GM23338 (cell line): Measurements from ENCODE around the gene CTNNA3. TPM values are rescaled to one million over a fixed set of nuclear protein-coding genes. Genes with fewer than 3 reads are reported as not detected.

ENCODE experiments used
- ATAC-seq: fragments of 200-7000 bp; cut with Tn5 transposase; 3 replicates; pipeline ENCODE4 v1.9.1; 2020
- DNase-seq: peaks from one replicate; pipeline ENCODE4 v3.0.0-alpha.2; 2015; ENCODE audit warnings: low spot score
- H2AFZ ChIP-seq: fragments of 200-600 bp; sonication (generic); 2 replicates; pipeline ENCODE4 v1.8.0; 2016; ENCODE audit warnings: antibody characterized with exemption, mild to moderate bottlenecking, moderate library complexity
- H3F3A ChIP-seq: fragments of 200-600 bp; sonication (generic); replicated peaks from 2 replicates; pipeline ENCODE4 v1.8.0; 2017; ENCODE audit warnings: antibody characterized with exemption, mixed run types, low read depth
- H3K27ac ChIP-seq: fragments of 200-600 bp; sonication (generic); 2 replicates; pipeline ENCODE4 v1.6.1; 2016; ENCODE audit warnings: low read depth
- H3K27me3 ChIP-seq: fragments of 200-600 bp; sonication (generic); 2 replicates; pipeline ENCODE4 v1.8.0; 2016; ENCODE audit warnings: mild to moderate bottlenecking, mixed run types, moderate library complexity; ENCODE audit not compliant: insufficient read depth
- H3K36me3 ChIP-seq: fragments of 200-600 bp; sonication (generic); 2 replicates; pipeline ENCODE4 v1.8.0; 2016; ENCODE audit warnings: mild to moderate bottlenecking; ENCODE audit not compliant: insufficient read depth
- H3K4me1 ChIP-seq: fragments of 200-600 bp; sonication (generic); 2 replicates; pipeline ENCODE4 v1.8.0; 2016; ENCODE audit warnings: mild to moderate bottlenecking, moderate library complexity; ENCODE audit not compliant: insufficient read depth
- H3K4me2 ChIP-seq: fragments of 200-600 bp; sonication (generic); 2 replicates; pipeline ENCODE4 v1.7.1; 2017; ENCODE audit warnings: mixed run types
- H3K4me3 ChIP-seq: fragments of 200-600 bp; sonication (generic); 2 replicates; pipeline ENCODE4 v1.6.1; 2016; ENCODE audit warnings: mixed run types
- H3K79me2 ChIP-seq: fragments of 200-600 bp; sonication (generic); replicated peaks from 2 replicates; pipeline ENCODE4 v1.8.0; 2017; ENCODE audit warnings: mild to moderate bottlenecking; ENCODE audit not compliant: insufficient read depth
- H3K9me2 ChIP-seq: fragments of 200-600 bp; sonication (generic); 2 replicates; pipeline ENCODE4 v1.8.0; 2017; ENCODE audit not compliant: insufficient read depth
- H4K20me1 ChIP-seq: fragments of 200-600 bp; sonication (generic); replicated peaks from 2 replicates; pipeline ENCODE4 v1.8.0; 2017; ENCODE audit warnings: mild to moderate bottlenecking; ENCODE audit not compliant: insufficient read depth
- H3K27ac Mint-ChIP-seq: 2 replicates; pipeline ENCODE4 v1.8.0; 2020; ENCODE audit warnings: inconsistent platforms, mild to moderate bottlenecking, moderate library complexity, mixed read lengths
- H3K27me3 Mint-ChIP-seq: 3 replicates; pipeline ENCODE4 v1.8.0; 2022; ENCODE audit warnings: low read depth, mild to moderate bottlenecking, moderate library complexity, mixed read lengths, inconsistent platforms; ENCODE audit not compliant: insufficient read depth, poor library complexity
- H3K36me3 Mint-ChIP-seq: 3 replicates; pipeline ENCODE4 v1.8.0; 2021; ENCODE audit warnings: low read depth, mild to moderate bottlenecking, inconsistent platforms, moderate library complexity, mixed read lengths
- H3K4me1 Mint-ChIP-seq: 3 replicates; pipeline ENCODE4 v1.8.0; 2020; ENCODE audit warnings: mild to moderate bottlenecking, inconsistent platforms, mixed read lengths
- H3K4me3 Mint-ChIP-seq: 3 replicates; pipeline ENCODE4 v1.8.0; 2021; ENCODE audit warnings: moderate library complexity, mild to moderate bottlenecking, inconsistent platforms, mixed read lengths
- H3K9me3 Mint-ChIP-seq: 3 replicates; pipeline ENCODE4 v1.8.0; 2020; ENCODE audit warnings: moderate library complexity, mild to moderate bottlenecking, inconsistent platforms, mixed read lengths
- CREB1 ChIP-seq: fragments of 250-450 bp; sonication (Bioruptor Pico); IDR thresholded peaks from 2 replicates; pipeline ENCODE4 v1.5.0; 2020; ENCODE audit warnings: low read depth, mild to moderate bottlenecking, moderate library complexity
- EZH2 ChIP-seq: fragments of 200-600 bp; sonication (generic); IDR thresholded peaks from one replicate; pipeline ENCODE4 v1.8.0; 2017; ENCODE audit warnings: antibody characterized with exemption, mild to moderate bottlenecking, low read depth; ENCODE audit not compliant: unreplicated experiment
- EZH2phosphoT487 ChIP-seq: fragments of 200-600 bp; sonication (generic); IDR thresholded peaks from one replicate; pipeline ENCODE4 v1.8.1; 2018; ENCODE audit warnings: antibody characterized with exemption; ENCODE audit not compliant: unreplicated experiment
- JUNB ChIP-seq: IDR thresholded peaks from one replicate; pipeline ENCODE4 v1.6.1; 2016; ENCODE audit warnings: antibody characterized with exemption; ENCODE audit not compliant: unreplicated experiment
- NANOG ChIP-seq: IDR thresholded peaks from 2 replicates; pipeline ENCODE4 v1.6.1; 2016; ENCODE audit warnings: antibody characterized with exemption, borderline replicate concordance
- POLR2AphosphoS5 ChIP-seq: IDR thresholded peaks from 2 replicates; pipeline ENCODE4 v1.6.1; 2016; ENCODE audit warnings: antibody characterized with exemption, low read depth
- STAT1 ChIP-seq: IDR thresholded peaks from one replicate; pipeline ENCODE4 v1.6.1; 2016; ENCODE audit warnings: antibody characterized with exemption; ENCODE audit not compliant: unreplicated experiment
- ZNF114 ChIP-seq: fragments of 250-450 bp; sonication (Bioruptor Pico); IDR thresholded peaks from 2 replicates; pipeline ENCODE4 v1.5.0; 2020; ENCODE audit warnings: mild to moderate bottlenecking, moderate library complexity
- ZNF331 ChIP-seq: fragments of 250-450 bp; sonication (Bioruptor Pico); IDR thresholded peaks from 2 replicates; pipeline ENCODE4 v1.5.0; 2020; ENCODE audit warnings: low read depth, mild to moderate bottlenecking, moderate library complexity
- polyA plus RNA-seq: library from polyadenylated mRNA; unstranded; fragments of >200 nt; fragmentation: Nextera tagmentation; extraction: Ambion mirVana; gene quantifications from 2 replicates; pipeline ENCODE4 v1.2.1, GENCODE V29; 2016
- total RNA-seq: library from RNA; depleted of rRNA; stranded (reverse); fragments of >200 nt; shearing (Covaris generic); gene quantifications from 2 replicates; pipeline ENCODE4 v1.2.3, GENCODE V29; 2014
- TF ChIP-seq, protein P1 (sequence below): IDR thresholded peaks from 2 replicates; pipeline ENCODE4 v1.6.1; 2016; ENCODE audit warnings: antibody characterized with exemption
- TF ChIP-seq, protein P2 (sequence below), 2 experiments: fragments of 200-600 bp in 1 of 2; sonication (generic) in 1 of 2; conservative IDR thresholded peaks; 2 replicates each; pipeline versions ENCODE4 v1.5.1 to v1.6.1; 2016 to 2017; ENCODE audit warnings: antibody characterized with exemption in 2 of 2, low read depth in 2 of 2, mild to moderate bottlenecking in 2 of 2, moderate library complexity in 1 of 2
- TF ChIP-seq, protein P3 (sequence below): IDR thresholded peaks from one replicate; pipeline ENCODE4 v1.6.1; 2018; ENCODE audit warnings: antibody characterized with exemption; ENCODE audit not compliant: unreplicated experiment
- TF ChIP-seq, protein P4 (sequence below): fragments of 250-450 bp; sonication (Bioruptor Pico); IDR thresholded peaks from 2 replicates; pipeline ENCODE4 v1.5.0; 2020; ENCODE audit warnings: mild to moderate bottlenecking, moderate library complexity

The CTNNA3 gene
- total and polyA plus RNA-seq, 2 experiments from 2014 or later, result 0.71 to 3.3 TPM

DNA sequence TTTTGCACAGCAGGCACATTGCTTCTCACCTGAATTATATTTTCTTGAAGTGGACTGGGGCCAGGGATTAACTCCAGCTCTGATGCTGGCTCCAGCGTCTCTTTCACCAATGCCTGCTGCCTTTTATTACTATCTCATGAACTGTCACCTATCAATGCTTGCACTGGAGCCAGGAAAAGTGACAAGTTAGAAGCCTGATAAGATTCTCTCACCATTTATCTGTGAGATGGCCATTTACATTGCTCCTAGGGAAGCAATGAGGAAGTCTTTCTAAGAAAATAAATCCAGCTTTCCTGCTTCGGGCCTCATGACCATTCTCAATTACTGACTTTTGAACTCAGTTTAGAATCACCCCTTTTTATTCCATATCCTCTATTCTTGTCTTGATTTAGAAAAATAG is 818.6 kb downstream of the CTNNA3 start:
- Histone ChIP-seq H3K27me3 (no peaks in the 10 kb centered on the region), H3K79me2 (no peaks in the 10 kb centered on the region), H3K9me2 (no peaks in the 10 kb centered on the region), H3F3A (no peaks in the 10 kb centered on the region), H2AFZ (no peak overlapping the region), H3K4me1 (0 out of 2 replicates have a peak, but pooled peaks cover 4% of the 10 kb centered on the region), H3K27ac (no peak overlapping the region), H3K4me3 (no peak overlapping the region), H4K20me1 (no peaks in the 10 kb centered on the region), H3K36me3 (no peaks in the 10 kb centered on the region), H3K4me2 (no peak overlapping the region)
- ATAC-seq, result no peak
- Mint-ChIP-seq H3K4me1 (no peaks in the 10 kb centered on the region; the same call in 1 of the 3 replicates), H3K36me3 (no peaks in the 10 kb centered on the region), H3K9me3 (no peaks in the 10 kb centered on the region), H3K4me3 (no peak overlapping the region), H3K27ac (no peak overlapping the region), H3K27me3 (no peaks in the 10 kb centered on the region)
- TF ChIP-seq POLR2AphosphoS5, result no peak
- TF ChIP-seq, protein P1, sequence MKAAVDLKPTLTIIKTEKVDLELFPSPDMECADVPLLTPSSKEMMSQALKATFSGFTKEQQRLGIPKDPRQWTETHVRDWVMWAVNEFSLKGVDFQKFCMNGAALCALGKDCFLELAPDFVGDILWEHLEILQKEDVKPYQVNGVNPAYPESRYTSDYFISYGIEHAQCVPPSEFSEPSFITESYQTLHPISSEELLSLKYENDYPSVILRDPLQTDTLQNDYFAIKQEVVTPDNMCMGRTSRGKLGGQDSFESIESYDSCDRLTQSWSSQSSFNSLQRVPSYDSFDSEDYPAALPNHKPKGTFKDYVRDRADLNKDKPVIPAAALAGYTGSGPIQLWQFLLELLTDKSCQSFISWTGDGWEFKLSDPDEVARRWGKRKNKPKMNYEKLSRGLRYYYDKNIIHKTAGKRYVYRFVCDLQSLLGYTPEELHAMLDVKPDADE, result no peak
- no peak for TF ChIP-seq ZNF331 (CRISPR knock-in tag)
- TF ChIP-seq EZH2, result no peak
- TF ChIP-seq ZNF114 (CRISPR knock-in tag), result no peak
- TF ChIP-seq EZH2phosphoT487, result no peak
- TF ChIP-seq, protein P2, sequence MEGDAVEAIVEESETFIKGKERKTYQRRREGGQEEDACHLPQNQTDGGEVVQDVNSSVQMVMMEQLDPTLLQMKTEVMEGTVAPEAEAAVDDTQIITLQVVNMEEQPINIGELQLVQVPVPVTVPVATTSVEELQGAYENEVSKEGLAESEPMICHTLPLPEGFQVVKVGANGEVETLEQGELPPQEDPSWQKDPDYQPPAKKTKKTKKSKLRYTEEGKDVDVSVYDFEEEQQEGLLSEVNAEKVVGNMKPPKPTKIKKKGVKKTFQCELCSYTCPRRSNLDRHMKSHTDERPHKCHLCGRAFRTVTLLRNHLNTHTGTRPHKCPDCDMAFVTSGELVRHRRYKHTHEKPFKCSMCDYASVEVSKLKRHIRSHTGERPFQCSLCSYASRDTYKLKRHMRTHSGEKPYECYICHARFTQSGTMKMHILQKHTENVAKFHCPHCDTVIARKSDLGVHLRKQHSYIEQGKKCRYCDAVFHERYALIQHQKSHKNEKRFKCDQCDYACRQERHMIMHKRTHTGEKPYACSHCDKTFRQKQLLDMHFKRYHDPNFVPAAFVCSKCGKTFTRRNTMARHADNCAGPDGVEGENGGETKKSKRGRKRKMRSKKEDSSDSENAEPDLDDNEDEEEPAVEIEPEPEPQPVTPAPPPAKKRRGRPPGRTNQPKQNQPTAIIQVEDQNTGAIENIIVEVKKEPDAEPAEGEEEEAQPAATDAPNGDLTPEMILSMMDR (conservative IDR thresholded peaks at IDR 0.05; ENCODE audit: low read depth in 2 of 2), result no peak
- TF ChIP-seq CREB1 (CRISPR knock-in tag), result no peak
- TF ChIP-seq, protein P3, sequence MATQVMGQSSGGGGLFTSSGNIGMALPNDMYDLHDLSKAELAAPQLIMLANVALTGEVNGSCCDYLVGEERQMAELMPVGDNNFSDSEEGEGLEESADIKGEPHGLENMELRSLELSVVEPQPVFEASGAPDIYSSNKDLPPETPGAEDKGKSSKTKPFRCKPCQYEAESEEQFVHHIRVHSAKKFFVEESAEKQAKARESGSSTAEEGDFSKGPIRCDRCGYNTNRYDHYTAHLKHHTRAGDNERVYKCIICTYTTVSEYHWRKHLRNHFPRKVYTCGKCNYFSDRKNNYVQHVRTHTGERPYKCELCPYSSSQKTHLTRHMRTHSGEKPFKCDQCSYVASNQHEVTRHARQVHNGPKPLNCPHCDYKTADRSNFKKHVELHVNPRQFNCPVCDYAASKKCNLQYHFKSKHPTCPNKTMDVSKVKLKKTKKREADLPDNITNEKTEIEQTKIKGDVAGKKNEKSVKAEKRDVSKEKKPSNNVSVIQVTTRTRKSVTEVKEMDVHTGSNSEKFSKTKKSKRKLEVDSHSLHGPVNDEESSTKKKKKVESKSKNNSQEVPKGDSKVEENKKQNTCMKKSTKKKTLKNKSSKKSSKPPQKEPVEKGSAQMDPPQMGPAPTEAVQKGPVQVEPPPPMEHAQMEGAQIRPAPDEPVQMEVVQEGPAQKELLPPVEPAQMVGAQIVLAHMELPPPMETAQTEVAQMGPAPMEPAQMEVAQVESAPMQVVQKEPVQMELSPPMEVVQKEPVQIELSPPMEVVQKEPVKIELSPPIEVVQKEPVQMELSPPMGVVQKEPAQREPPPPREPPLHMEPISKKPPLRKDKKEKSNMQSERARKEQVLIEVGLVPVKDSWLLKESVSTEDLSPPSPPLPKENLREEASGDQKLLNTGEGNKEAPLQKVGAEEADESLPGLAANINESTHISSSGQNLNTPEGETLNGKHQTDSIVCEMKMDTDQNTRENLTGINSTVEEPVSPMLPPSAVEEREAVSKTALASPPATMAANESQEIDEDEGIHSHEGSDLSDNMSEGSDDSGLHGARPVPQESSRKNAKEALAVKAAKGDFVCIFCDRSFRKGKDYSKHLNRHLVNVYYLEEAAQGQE, result no peak
- TF ChIP-seq NANOG, result no peak
- TF ChIP-seq, protein P4, sequence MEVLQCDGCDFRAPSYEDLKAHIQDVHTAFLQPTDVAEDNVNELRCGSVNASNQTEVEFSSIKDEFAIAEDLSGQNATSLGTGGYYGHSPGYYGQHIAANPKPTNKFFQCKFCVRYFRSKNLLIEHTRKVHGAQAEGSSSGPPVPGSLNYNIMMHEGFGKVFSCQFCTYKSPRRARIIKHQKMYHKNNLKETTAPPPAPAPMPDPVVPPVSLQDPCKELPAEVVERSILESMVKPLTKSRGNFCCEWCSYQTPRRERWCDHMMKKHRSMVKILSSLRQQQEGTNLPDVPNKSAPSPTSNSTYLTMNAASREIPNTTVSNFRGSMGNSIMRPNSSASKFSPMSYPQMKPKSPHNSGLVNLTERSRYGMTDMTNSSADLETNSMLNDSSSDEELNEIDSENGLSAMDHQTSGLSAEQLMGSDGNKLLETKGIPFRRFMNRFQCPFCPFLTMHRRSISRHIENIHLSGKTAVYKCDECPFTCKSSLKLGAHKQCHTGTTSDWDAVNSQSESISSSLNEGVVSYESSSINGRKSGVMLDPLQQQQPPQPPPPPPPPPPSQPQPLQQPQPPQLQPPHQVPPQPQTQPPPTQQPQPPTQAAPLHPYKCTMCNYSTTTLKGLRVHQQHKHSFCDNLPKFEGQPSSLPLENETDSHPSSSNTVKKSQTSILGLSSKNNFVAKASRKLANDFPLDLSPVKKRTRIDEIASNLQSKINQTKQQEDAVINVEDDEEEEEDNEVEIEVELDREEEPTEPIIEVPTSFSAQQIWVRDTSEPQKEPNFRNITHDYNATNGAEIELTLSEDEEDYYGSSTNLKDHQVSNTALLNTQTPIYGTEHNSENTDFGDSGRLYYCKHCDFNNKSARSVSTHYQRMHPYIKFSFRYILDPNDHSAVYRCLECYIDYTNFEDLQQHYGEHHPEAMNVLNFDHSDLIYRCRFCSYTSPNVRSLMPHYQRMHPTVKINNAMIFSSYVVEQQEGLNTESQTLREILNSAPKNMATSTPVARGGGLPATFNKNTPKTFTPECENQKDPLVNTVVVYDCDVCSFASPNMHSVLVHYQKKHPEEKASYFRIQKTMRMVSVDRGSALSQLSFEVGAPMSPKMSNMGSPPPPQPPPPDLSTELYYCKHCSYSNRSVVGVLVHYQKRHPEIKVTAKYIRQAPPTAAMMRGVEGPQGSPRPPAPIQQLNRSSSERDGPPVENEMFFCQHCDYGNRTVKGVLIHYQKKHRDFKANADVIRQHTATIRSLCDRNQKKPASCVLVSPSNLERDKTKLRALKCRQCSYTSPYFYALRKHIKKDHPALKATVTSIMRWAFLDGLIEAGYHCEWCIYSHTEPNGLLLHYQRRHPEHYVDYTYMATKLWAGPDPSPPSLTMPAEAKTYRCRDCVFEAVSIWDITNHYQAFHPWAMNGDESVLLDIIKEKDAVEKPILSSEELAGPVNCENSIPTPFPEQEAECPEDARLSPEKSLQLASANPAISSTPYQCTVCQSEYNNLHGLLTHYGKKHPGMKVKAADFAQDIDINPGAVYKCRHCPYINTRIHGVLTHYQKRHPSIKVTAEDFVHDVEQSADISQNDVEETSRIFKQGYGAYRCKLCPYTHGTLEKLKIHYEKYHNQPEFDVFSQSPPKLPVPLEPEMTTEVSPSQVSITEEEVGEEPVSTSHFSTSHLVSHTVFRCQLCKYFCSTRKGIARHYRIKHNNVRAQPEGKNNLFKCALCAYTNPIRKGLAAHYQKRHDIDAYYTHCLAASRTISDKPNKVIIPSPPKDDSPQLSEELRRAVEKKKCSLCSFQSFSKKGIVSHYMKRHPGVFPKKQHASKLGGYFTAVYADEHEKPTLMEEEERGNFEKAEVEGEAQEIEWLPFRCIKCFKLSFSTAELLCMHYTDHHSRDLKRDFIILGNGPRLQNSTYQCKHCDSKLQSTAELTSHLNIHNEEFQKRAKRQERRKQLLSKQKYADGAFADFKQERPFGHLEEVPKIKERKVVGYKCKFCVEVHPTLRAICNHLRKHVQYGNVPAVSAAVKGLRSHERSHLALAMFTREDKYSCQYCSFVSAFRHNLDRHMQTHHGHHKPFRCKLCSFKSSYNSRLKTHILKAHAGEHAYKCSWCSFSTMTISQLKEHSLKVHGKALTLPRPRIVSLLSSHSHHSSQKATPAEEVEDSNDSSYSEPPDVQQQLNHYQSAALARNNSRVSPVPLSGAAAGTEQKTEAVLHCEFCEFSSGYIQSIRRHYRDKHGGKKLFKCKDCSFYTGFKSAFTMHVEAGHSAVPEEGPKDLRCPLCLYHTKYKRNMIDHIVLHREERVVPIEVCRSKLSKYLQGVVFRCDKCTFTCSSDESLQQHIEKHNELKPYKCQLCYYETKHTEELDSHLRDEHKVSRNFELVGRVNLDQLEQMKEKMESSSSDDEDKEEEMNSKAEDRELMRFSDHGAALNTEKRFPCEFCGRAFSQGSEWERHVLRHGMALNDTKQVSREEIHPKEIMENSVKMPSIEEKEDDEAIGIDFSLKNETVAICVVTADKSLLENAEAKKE (CRISPR knock-in tag), result no peak
- no peak for TF ChIP-seq JUNB
- TF ChIP-seq STAT1, result no peak
- no peak for DNase-seq
